ENCODE measurements around the gene KCNV2. TPM values are rescaled to one million over a fixed set of nuclear protein-coding genes. Genes with fewer than 3 reads are reported as not detected.

The KCNV2 gene
- polyA plus RNA-seq, 1 donor from 2014 or later = not detected

DNA sequence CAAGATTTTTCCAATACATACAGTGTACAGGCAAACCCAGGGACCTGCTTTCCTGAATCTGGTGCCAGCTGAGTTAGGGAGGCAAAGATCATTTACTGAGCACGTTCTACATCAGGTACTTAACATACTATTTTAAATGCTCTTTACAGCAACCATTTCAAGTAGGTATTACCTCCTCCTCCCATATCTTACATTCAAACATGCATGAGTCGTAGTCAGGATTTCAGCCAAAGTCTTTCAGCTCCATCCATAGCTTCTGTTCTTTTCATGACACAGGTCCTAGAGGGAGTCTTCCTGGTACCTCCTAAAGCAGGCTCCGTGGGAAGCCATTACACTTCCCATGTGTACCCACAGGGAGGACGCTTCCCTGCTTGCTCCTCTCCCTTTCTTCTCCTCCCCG is 11.7 kb downstream of the KCNV2 start:
- H3K79me2 ChIP-seq (replicated peaks; ENCODE audit: insufficient read depth, low read length) = no peaks in the 10 kb centered on the region
- no peaks in the 10 kb centered on the region for H3K36me3 ChIP-seq (ENCODE audit: insufficient read depth, low read length)
- H2AFZ ChIP-seq (ENCODE audit: low read depth, low read length) = no peak overlapping the region
- TF ChIP-seq POLR2AphosphoS5 (IDR thresholded peaks at IDR 0.05) = no peak
- no peak for TF ChIP-seq MXI1 (conservative IDR thresholded peaks at IDR 0.05; ENCODE audit: poor library complexity, severe bottlenecking)
- TF ChIP-seq, protein P1, sequence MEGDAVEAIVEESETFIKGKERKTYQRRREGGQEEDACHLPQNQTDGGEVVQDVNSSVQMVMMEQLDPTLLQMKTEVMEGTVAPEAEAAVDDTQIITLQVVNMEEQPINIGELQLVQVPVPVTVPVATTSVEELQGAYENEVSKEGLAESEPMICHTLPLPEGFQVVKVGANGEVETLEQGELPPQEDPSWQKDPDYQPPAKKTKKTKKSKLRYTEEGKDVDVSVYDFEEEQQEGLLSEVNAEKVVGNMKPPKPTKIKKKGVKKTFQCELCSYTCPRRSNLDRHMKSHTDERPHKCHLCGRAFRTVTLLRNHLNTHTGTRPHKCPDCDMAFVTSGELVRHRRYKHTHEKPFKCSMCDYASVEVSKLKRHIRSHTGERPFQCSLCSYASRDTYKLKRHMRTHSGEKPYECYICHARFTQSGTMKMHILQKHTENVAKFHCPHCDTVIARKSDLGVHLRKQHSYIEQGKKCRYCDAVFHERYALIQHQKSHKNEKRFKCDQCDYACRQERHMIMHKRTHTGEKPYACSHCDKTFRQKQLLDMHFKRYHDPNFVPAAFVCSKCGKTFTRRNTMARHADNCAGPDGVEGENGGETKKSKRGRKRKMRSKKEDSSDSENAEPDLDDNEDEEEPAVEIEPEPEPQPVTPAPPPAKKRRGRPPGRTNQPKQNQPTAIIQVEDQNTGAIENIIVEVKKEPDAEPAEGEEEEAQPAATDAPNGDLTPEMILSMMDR (IDR thresholded peaks at IDR 0.05; ENCODE audit: poor library complexity, severe bottlenecking) = no peak
- no peak for TF ChIP-seq TAF1 (IDR thresholded peaks at IDR 0.05; ENCODE audit: low read depth)
- no peak for TF ChIP-seq EZH2 (IDR thresholded peaks at IDR 0.05; ENCODE audit: borderline replicate concordance, insufficient read depth, low read length, poor library complexity, severe bottlenecking)
- no peak for TF ChIP-seq RAD21 (conservative IDR thresholded peaks at IDR 0.05)
- TF ChIP-seq, protein P2, sequence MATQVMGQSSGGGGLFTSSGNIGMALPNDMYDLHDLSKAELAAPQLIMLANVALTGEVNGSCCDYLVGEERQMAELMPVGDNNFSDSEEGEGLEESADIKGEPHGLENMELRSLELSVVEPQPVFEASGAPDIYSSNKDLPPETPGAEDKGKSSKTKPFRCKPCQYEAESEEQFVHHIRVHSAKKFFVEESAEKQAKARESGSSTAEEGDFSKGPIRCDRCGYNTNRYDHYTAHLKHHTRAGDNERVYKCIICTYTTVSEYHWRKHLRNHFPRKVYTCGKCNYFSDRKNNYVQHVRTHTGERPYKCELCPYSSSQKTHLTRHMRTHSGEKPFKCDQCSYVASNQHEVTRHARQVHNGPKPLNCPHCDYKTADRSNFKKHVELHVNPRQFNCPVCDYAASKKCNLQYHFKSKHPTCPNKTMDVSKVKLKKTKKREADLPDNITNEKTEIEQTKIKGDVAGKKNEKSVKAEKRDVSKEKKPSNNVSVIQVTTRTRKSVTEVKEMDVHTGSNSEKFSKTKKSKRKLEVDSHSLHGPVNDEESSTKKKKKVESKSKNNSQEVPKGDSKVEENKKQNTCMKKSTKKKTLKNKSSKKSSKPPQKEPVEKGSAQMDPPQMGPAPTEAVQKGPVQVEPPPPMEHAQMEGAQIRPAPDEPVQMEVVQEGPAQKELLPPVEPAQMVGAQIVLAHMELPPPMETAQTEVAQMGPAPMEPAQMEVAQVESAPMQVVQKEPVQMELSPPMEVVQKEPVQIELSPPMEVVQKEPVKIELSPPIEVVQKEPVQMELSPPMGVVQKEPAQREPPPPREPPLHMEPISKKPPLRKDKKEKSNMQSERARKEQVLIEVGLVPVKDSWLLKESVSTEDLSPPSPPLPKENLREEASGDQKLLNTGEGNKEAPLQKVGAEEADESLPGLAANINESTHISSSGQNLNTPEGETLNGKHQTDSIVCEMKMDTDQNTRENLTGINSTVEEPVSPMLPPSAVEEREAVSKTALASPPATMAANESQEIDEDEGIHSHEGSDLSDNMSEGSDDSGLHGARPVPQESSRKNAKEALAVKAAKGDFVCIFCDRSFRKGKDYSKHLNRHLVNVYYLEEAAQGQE (IDR thresholded peaks at IDR 0.05; ENCODE audit: borderline replicate concordance) = no peak
- no peak for TF ChIP-seq SMC3 (conservative IDR thresholded peaks at IDR 0.05; ENCODE audit: poor library complexity)
- no peak for TF ChIP-seq EP300 (conservative IDR thresholded peaks at IDR 0.05; ENCODE audit: poor library complexity, severe bottlenecking)
- no peaks in the 10 kb centered on the region for H4K20me1 ChIP-seq (ENCODE audit: insufficient read depth)
- no peaks in the 10 kb centered on the region for H3F3A ChIP-seq (ENCODE audit: insufficient read depth, low read length, poor library complexity, severe bottlenecking)
- no peak overlapping the region for H3K4me3 ChIP-seq (ENCODE audit: low read length)
- H3K9me2 ChIP-seq (ENCODE audit: insufficient read depth, low read length) = no peaks in the 10 kb centered on the region
- H3K27ac ChIP-seq (ENCODE audit: low read length) = no peak overlapping the region
- H3K9ac ChIP-seq (ENCODE audit: low read length) = no peak overlapping the region
- no peaks in the 10 kb centered on the region for H3K27me3 ChIP-seq (ENCODE audit: insufficient read depth, low read depth, low read length)
- H3K4me2 ChIP-seq (ENCODE audit: low read length) = no peak overlapping the region
- H3K9me3 ChIP-seq (ENCODE audit: low read length) = no peaks in the 10 kb centered on the region

DNA sequence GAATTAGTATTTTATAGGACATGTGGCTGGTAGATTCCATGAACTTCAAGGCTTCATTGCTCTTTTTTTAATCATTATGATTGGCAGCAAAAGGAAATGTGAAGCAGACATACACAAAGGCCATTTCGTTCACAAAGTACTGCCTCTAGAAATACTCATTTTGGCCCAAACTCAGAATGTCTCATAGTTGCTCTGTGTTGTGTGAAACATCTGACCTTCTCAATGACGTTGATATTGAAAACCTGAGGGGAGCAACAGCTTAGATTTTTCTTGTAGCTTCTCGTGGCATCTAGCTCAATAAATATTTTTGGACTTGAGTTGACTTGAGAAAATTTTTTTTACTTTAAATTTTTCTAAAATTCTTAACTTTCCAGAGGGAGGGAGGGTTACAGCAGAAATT is 12.4 kb downstream of the KCNV2 start:
- no peaks in the 10 kb centered on the region for H3K79me2 ChIP-seq (replicated peaks; ENCODE audit: insufficient read depth, low read length)
- H3F3A ChIP-seq (ENCODE audit: insufficient read depth, low read length, poor library complexity, severe bottlenecking) = no peaks in the 10 kb centered on the region
- no peaks in the 10 kb centered on the region for H3K9me2 ChIP-seq (ENCODE audit: insufficient read depth, low read length)

More for the DNA sequence above, 12.4 kb downstream of the KCNV2 start:
- no peaks in the 10 kb centered on the region for H3K9me3 ChIP-seq (ENCODE audit: low read length)
- H3K9ac ChIP-seq (ENCODE audit: low read length) = no peak overlapping the region
- H4K20me1 ChIP-seq (ENCODE audit: insufficient read depth) = no peaks in the 10 kb centered on the region
- no peak overlapping the region for H2AFZ ChIP-seq (ENCODE audit: low read depth, low read length)
- H3K4me3 ChIP-seq (ENCODE audit: low read length) = no peak overlapping the region
- no peak overlapping the region for H3K27ac ChIP-seq (ENCODE audit: low read length)
- TF ChIP-seq TAF1 (IDR thresholded peaks at IDR 0.05; ENCODE audit: low read depth) (no peak), EZH2 (IDR thresholded peaks at IDR 0.05; ENCODE audit: borderline replicate concordance, insufficient read depth, low read length, poor library complexity, severe bottlenecking) (no peak), MXI1 (conservative IDR thresholded peaks at IDR 0.05; ENCODE audit: poor library complexity, severe bottlenecking) (no peak), EP300 (conservative IDR thresholded peaks at IDR 0.05; ENCODE audit: poor library complexity, severe bottlenecking) (no peak), POLR2AphosphoS5 (IDR thresholded peaks at IDR 0.05) (no peak), SMC3 (conservative IDR thresholded peaks at IDR 0.05; ENCODE audit: poor library complexity) (no peak), RAD21 (conservative IDR thresholded peaks at IDR 0.05) (no peak)
- TF ChIP-seq, protein P2 (IDR thresholded peaks at IDR 0.05; ENCODE audit: borderline replicate concordance) = no peak
- H3K27me3 ChIP-seq (ENCODE audit: insufficient read depth, low read depth, low read length) = no peaks in the 10 kb centered on the region
- no peaks in the 10 kb centered on the region for H3K36me3 ChIP-seq (ENCODE audit: insufficient read depth, low read length)
- H3K4me2 ChIP-seq (ENCODE audit: low read length) = no peak overlapping the region
